ENCODE data around the gene TNFSF15. TPM values are rescaled to one million over a fixed set of nuclear protein-coding genes. Genes with fewer than 3 reads are reported as not detected.

Gene TNFSF15
- total RNA-seq, 3 donors from 2014 or later, result 0.32 to 0.53 (median 0.43) TPM

- peaks cover 3% of the 10 kb centered on the region for H3K9me3 Mint-ChIP-seq
- H3K27me3 Mint-ChIP-seq (ENCODE audit: low read depth), result no peaks in the 10 kb centered on the region
- peaks cover 5% of the 10 kb centered on the region for H3K4me1 Mint-ChIP-seq (ENCODE audit: low read depth)
- H3K4me3 Mint-ChIP-seq, result no peak overlapping the region
- DNase-seq (no peak), ATAC-seq (no peak)
- H3K36me3 Mint-ChIP-seq (ENCODE audit: insufficient read depth), result no peaks in the 10 kb centered on the region
Observed at GRCh38 chr9:114834386-114834785, 28.5 kb upstream of the TNFSF15 start.

- peaks cover 4% of the 10 kb centered on the region for H3K9me3 Mint-ChIP-seq
- DNase-seq (no peak), ATAC-seq (no peak)
- no peaks in the 10 kb centered on the region for H3K36me3 Mint-ChIP-seq (ENCODE audit: insufficient read depth)
- no peak overlapping the region for H3K4me3 Mint-ChIP-seq
- no peaks in the 10 kb centered on the region for H3K27me3 Mint-ChIP-seq (ENCODE audit: low read depth)
- peaks cover 8% of the 10 kb centered on the region for H3K4me1 Mint-ChIP-seq (ENCODE audit: low read depth)
Observed at GRCh38 chr9:114830546-114830945, 24.7 kb upstream of the TNFSF15 start.

GRCh38 chr9:114829574-114830440 lies 24.0 kb upstream of the TNFSF15 start:
- H3K27me3 Mint-ChIP-seq (ENCODE audit: low read depth), result no peaks in the 10 kb centered on the region
- H3K4me1 Mint-ChIP-seq (ENCODE audit: low read depth), result peaks cover 8% of the 10 kb centered on the region
- peaks cover 4% of the 10 kb centered on the region for H3K9me3 Mint-ChIP-seq
- no peak for DNase-seq
- no peaks in the 10 kb centered on the region for H3K36me3 Mint-ChIP-seq (ENCODE audit: insufficient read depth)
- H3K4me3 Mint-ChIP-seq, result no peak overlapping the region
- no peak for ATAC-seq

GRCh38 chr9:114828303-114828650 lies 22.4 kb upstream of the TNFSF15 start:
- H3K27me3 Mint-ChIP-seq (ENCODE audit: low read depth), result no peaks in the 10 kb centered on the region
- no peak for DNase-seq
- H3K9me3 Mint-ChIP-seq, result peaks cover 4% of the 10 kb centered on the region
- H3K36me3 Mint-ChIP-seq (ENCODE audit: insufficient read depth), result no peaks in the 10 kb centered on the region
- H3K4me1 Mint-ChIP-seq (ENCODE audit: low read depth), result peaks cover 6% of the 10 kb centered on the region
- H3K4me3 Mint-ChIP-seq, result no peak overlapping the region
- ATAC-seq, result no peak

- ATAC-seq (peak; percentile 72 to 83), DNase-seq (no peak)
- no peaks in the 10 kb centered on the region for H3K36me3 Mint-ChIP-seq (ENCODE audit: insufficient read depth)
- peaks cover 4% of the 10 kb centered on the region for H3K9me3 Mint-ChIP-seq
- no peaks in the 10 kb centered on the region for H3K27me3 Mint-ChIP-seq (ENCODE audit: low read depth)
- H3K4me3 Mint-ChIP-seq, result no peak overlapping the region
- peaks cover 9% of the 10 kb centered on the region for H3K4me1 Mint-ChIP-seq (ENCODE audit: low read depth)
Observed at GRCh38 chr9:114827641-114828302, 21.9 kb upstream of the TNFSF15 start.

GRCh38 chr9:114826431-114826830 lies 20.6 kb upstream of the TNFSF15 start:
- H3K4me1 Mint-ChIP-seq (ENCODE audit: low read depth), result peaks cover 17% of the 10 kb centered on the region

GRCh38 chr9:114825126-114825795 lies 19.4 kb upstream of the TNFSF15 start:
- DNase-seq (no peak), ATAC-seq (no peak)
- Mint-ChIP-seq H3K4me1 (ENCODE audit: low read depth) (peaks cover 17% of the 10 kb centered on the region), H3K4me3 (no peak overlapping the region), H3K36me3 (ENCODE audit: insufficient read depth) (no peaks in the 10 kb centered on the region), H3K9me3 (peaks cover 4% of the 10 kb centered on the region), H3K27me3 (ENCODE audit: low read depth) (no peaks in the 10 kb centered on the region)

More at GRCh38 chr9:114826431-114826830, 20.6 kb upstream of the TNFSF15 start:
- H3K4me3 Mint-ChIP-seq, result no peak overlapping the region
- no peaks in the 10 kb centered on the region for H3K36me3 Mint-ChIP-seq (ENCODE audit: insufficient read depth)
- DNase-seq, result no peak
- no peaks in the 10 kb centered on the region for H3K27me3 Mint-ChIP-seq (ENCODE audit: low read depth)
- ATAC-seq, result no peak
- peaks cover 4% of the 10 kb centered on the region for H3K9me3 Mint-ChIP-seq

GRCh38 chr9:114824110-114824509 lies 18.3 kb upstream of the TNFSF15 start:
- DNase-seq (no peak), ATAC-seq (no peak)
- Mint-ChIP-seq H3K27me3 (ENCODE audit: low read depth) (no peaks in the 10 kb centered on the region), H3K9me3 (peaks cover 4% of the 10 kb centered on the region), H3K4me3 (no peak overlapping the region), H3K4me1 (ENCODE audit: low read depth) (peaks cover 17% of the 10 kb centered on the region), H3K36me3 (ENCODE audit: insufficient read depth) (no peaks in the 10 kb centered on the region)

GRCh38 chr9:114823441-114823840 lies 17.6 kb upstream of the TNFSF15 start:
- H3K9me3 Mint-ChIP-seq, result peaks cover 4% of the 10 kb centered on the region
- H3K36me3 Mint-ChIP-seq (ENCODE audit: insufficient read depth), result no peaks in the 10 kb centered on the region
- H3K4me3 Mint-ChIP-seq, result no peak overlapping the region
- no peaks in the 10 kb centered on the region for H3K27me3 Mint-ChIP-seq (ENCODE audit: low read depth)
- H3K4me1 Mint-ChIP-seq (ENCODE audit: low read depth), result peaks cover 17% of the 10 kb centered on the region
- DNase-seq, result no peak
- no peak for ATAC-seq

GRCh38 chr9:114822708-114823107 lies 16.9 kb upstream of the TNFSF15 start:
- no peak for ATAC-seq
- H3K27me3 Mint-ChIP-seq (ENCODE audit: low read depth), result no peaks in the 10 kb centered on the region
- no peak overlapping the region for H3K4me3 Mint-ChIP-seq

GRCh38 chr9:114820776-114821501 lies 15.1 kb upstream of the TNFSF15 start:
- no peaks in the 10 kb centered on the region for H3K27me3 Mint-ChIP-seq (ENCODE audit: low read depth)
- H3K4me1 Mint-ChIP-seq (ENCODE audit: low read depth), result peaks cover 11% of the 10 kb centered on the region
- H3K4me3 Mint-ChIP-seq, result no peak overlapping the region
- DNase-seq, result no peak
- ATAC-seq, result no peak
- no peaks in the 10 kb centered on the region for H3K9me3 Mint-ChIP-seq
- no peaks in the 10 kb centered on the region for H3K36me3 Mint-ChIP-seq (ENCODE audit: insufficient read depth)

More at GRCh38 chr9:114822708-114823107, 16.9 kb upstream of the TNFSF15 start:
- peaks cover under 1% of the 10 kb centered on the region for H3K9me3 Mint-ChIP-seq
- H3K4me1 Mint-ChIP-seq (ENCODE audit: low read depth), result peaks cover 12% of the 10 kb centered on the region
- DNase-seq, result no peak
- H3K36me3 Mint-ChIP-seq (ENCODE audit: insufficient read depth), result no peaks in the 10 kb centered on the region

GRCh38 chr9:114818178-114818577 lies 12.3 kb upstream of the TNFSF15 start:
- ATAC-seq (no peak), DNase-seq (no peak)
- H3K36me3 Mint-ChIP-seq (ENCODE audit: insufficient read depth), result no peaks in the 10 kb centered on the region
- no peaks in the 10 kb centered on the region for H3K9me3 Mint-ChIP-seq
- H3K4me1 Mint-ChIP-seq (ENCODE audit: low read depth), result peaks cover 16% of the 10 kb centered on the region
- no peaks in the 10 kb centered on the region for H3K27me3 Mint-ChIP-seq (ENCODE audit: low read depth)
- no peak overlapping the region for H3K4me3 Mint-ChIP-seq

GRCh38 chr9:114813717-114814418 lies 8.0 kb upstream of the TNFSF15 start:
- ATAC-seq, result no peak
- DNase-seq, result no peak
- H3K4me1 Mint-ChIP-seq (ENCODE audit: low read depth), result peaks cover 5% of the 10 kb centered on the region
- H3K9me3 Mint-ChIP-seq, result no peaks in the 10 kb centered on the region
- H3K36me3 Mint-ChIP-seq (ENCODE audit: insufficient read depth), result no peaks in the 10 kb centered on the region
- H3K27me3 Mint-ChIP-seq (ENCODE audit: low read depth), result no peaks in the 10 kb centered on the region
- no peak overlapping the region for H3K4me3 Mint-ChIP-seq

Measured in activated T-cell treated with anti-CD3 and anti-CD28 coated beads, Interleukin-2, amount 50 U/mL, for 4 hours (primary cell).